K562 (cell line): ENCODE measurements around the gene APOC1. TPM values are rescaled to one million over a fixed set of nuclear protein-coding genes. Genes with fewer than 3 reads are reported as not detected.

ENCODE experiments used
- ATF3 ChIP-seq, 2 experiments: fragments of 450-650 bp in 1 of 2; sonication (generic) in 1 of 2; formaldehyde crosslinking in 1 of 2; IDR thresholded peaks in 1 of 2; conservative IDR thresholded peaks in 1 of 2; 2 replicates each; pipeline versions ENCODE4 v1.6.1 to v1.8.1; 2016 to 2023; ENCODE audit warnings: mild to moderate bottlenecking in 2 of 2, moderate library complexity in 2 of 2, inconsistent platforms in 1 of 2, missing genetic modification reagents in 1 of 2
- BCOR ChIP-seq: fragments of 450-650 bp; IDR thresholded peaks from 2 replicates; pipeline ENCODE4 v1.6.1; 2016
- KLF13 ChIP-seq: fragments of 450-650 bp; IDR thresholded peaks from 2 replicates; pipeline ENCODE4 v1.6.1; 2016; ENCODE audit warnings: missing genetic modification characterization, low read depth, mild to moderate bottlenecking, missing compliant biosample characterization, moderate library complexity, borderline replicate concordance
- POLR2AphosphoS5 ChIP-seq: IDR thresholded peaks from 2 replicates; pipeline ENCODE4 v1.6.1; 2011; ENCODE audit warnings: mild to moderate bottlenecking, low read depth, low read length, moderate library complexity; ENCODE audit not compliant: control insufficient read depth, insufficient read depth
- RAD51 ChIP-seq: fragments of 450-650 bp; IDR thresholded peaks from 2 replicates; pipeline ENCODE4 v1.7.1; 2016; ENCODE audit warnings: low read depth, mild to moderate bottlenecking, borderline replicate concordance
- TAF15 ChIP-seq: fragments of 200-400 bp; formaldehyde crosslinking; IDR thresholded peaks from 2 replicates; pipeline ENCODE4 v1.6.1; 2017; ENCODE audit warnings: mild to moderate bottlenecking, low read depth, low read length, moderate library complexity
- TEAD4 ChIP-seq, 2 experiments: sonication (generic) in 1 of 2; formaldehyde crosslinking in 1 of 2; IDR thresholded peaks; 2 replicates each; pipeline versions ENCODE4 v1.6.1 to v1.8.0; 2012 to 2022; ENCODE audit warnings: borderline replicate concordance in 1 of 2, inconsistent platforms in 1 of 2, low read length in 1 of 2, mild to moderate bottlenecking in 1 of 2, missing genetic modification reagents in 1 of 2
- ZNF217 ChIP-seq: sonication (generic); formaldehyde crosslinking; IDR thresholded peaks from 2 replicates; pipeline ENCODE4 v1.8.0; 2022; ENCODE audit warnings: mild to moderate bottlenecking, missing genetic modification reagents
- ZNF79 ChIP-seq: fragments of 250-450 bp; sonication (Bioruptor Pico); IDR thresholded peaks from 2 replicates; pipeline ENCODE4 v1.4.0; 2020; ENCODE audit warnings: low read depth, mild to moderate bottlenecking, moderate library complexity
- polyA plus RNA-seq, 8 experiments: library from polyadenylated mRNA; depleted of rRNA in 4 of 8; stranded (reverse) in 5 of 8; unstranded in 3 of 8; fragments of >200 nt; fragmentation: Nextera tagmentation in 2 of 8; fragmentation: Illumina TruSeq in 1 of 8; extraction: Ambion mirVana in 2 of 8; extraction: Trizol in 1 of 8; gene quantifications; 2 replicates each; pipeline versions ENCODE4 v1.2.1 to v1.2.3, GENCODE V29; 2011 to 2014; ENCODE audit warnings: inconsistent platforms in 1 of 8, missing spikeins in 1 of 8
- total RNA-seq, 7 experiments: library from RNA; depleted of rRNA in 6 of 7; stranded (reverse); fragments of >200 nt in 6 of 7; fragmentation: Illumina TruSeq in 2 of 7; extraction: Trizol in 2 of 7; gene quantifications; 2 replicates each; pipeline versions ENCODE4 v1.2.1 to v1.2.3, GENCODE V29; 2011 to 2021; ENCODE audit warnings: low replicate concordance in 1 of 7
- TF ChIP-seq, protein P1 (sequence below): IDR thresholded peaks from 2 replicates; pipeline ENCODE4 v1.6.1; 2014; ENCODE audit warnings: antibody characterized with exemption
- TF ChIP-seq, protein P2 (sequence below), 2 experiments: fragments of 450-650 bp; formaldehyde crosslinking in 1 of 2; IDR thresholded peaks; 2 replicates each; pipeline versions ENCODE4 v1.4.0 to v1.6.1; 2014 to 2020; ENCODE audit warnings: mild to moderate bottlenecking in 2 of 2, borderline replicate concordance in 1 of 2, low read depth in 1 of 2

Gene APOC1
- total and polyA plus RNA-seq, 9 of the 15 experiments (the other 6 are each of a cell fraction or from before 2014, with no cell fraction given), result 115 to 408 (median 220) TPM

DNA sequence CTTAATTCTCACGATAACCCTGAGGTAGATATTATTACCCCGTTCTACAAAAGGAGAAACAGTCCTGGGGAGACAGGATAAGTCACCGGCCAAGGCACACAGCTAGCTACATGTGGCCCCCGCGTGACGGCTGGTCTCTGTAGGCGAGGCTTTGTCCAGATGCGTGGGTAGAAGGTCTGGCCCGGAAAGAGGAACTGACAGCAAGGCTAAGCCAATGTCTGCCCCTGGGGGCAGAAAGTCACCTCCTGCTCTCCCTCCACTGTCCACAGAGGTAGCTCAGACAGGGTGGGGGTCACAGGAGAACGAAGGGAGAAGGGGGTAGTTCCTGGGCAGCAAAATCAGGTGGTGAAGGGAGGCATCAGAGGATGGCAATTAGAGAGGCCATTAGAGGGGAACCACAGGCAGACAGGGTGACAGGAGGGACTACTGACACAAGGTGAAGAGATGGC is 29.4 kb downstream of the APOC1 start (continued):
- TF ChIP-seq TAF15, result no peak
- no peak for TF ChIP-seq ZNF217 (CRISPR knock-in tag)
- TF ChIP-seq ZNF79 (CRISPR knock-in tag), result no peak
- TF ChIP-seq BCOR, result no peak
- TF ChIP-seq, protein P1, sequence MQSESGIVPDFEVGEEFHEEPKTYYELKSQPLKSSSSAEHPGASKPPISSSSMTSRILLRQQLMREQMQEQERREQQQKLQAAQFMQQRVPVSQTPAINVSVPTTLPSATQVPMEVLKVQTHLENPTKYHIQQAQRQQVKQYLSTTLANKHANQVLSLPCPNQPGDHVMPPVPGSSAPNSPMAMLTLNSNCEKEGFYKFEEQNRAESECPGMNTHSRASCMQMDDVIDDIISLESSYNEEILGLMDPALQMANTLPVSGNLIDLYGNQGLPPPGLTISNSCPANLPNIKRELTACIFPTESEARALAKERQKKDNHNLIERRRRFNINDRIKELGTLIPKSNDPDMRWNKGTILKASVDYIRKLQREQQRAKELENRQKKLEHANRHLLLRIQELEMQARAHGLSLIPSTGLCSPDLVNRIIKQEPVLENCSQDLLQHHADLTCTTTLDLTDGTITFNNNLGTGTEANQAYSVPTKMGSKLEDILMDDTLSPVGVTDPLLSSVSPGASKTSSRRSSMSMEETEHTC, result peak; percentile 84; the same call in 1 of the 2 replicates
- peak; percentile 61 for TF ChIP-seq TEAD4 (IDR thresholded peaks at IDR 0.05; ENCODE audit: low read length)
- TF ChIP-seq TEAD4 (CRISPR knock-in tag; IDR thresholded peaks at IDR 0.05; ENCODE audit: borderline replicate concordance), result peak; percentile 8; the same call in 1 of the 2 replicates
- TF ChIP-seq KLF13 (tag), result no peak
- 0 out of 2 replicates have a peak, but pooled peaks have one; percentile 33 for TF ChIP-seq POLR2AphosphoS5
- TF ChIP-seq ATF3 (IDR thresholded peaks at IDR 0.05), result no peak
- no peak for TF ChIP-seq ATF3 (CRISPR knock-in tag; conservative IDR thresholded peaks at IDR 0.05)
- TF ChIP-seq, protein P2, sequence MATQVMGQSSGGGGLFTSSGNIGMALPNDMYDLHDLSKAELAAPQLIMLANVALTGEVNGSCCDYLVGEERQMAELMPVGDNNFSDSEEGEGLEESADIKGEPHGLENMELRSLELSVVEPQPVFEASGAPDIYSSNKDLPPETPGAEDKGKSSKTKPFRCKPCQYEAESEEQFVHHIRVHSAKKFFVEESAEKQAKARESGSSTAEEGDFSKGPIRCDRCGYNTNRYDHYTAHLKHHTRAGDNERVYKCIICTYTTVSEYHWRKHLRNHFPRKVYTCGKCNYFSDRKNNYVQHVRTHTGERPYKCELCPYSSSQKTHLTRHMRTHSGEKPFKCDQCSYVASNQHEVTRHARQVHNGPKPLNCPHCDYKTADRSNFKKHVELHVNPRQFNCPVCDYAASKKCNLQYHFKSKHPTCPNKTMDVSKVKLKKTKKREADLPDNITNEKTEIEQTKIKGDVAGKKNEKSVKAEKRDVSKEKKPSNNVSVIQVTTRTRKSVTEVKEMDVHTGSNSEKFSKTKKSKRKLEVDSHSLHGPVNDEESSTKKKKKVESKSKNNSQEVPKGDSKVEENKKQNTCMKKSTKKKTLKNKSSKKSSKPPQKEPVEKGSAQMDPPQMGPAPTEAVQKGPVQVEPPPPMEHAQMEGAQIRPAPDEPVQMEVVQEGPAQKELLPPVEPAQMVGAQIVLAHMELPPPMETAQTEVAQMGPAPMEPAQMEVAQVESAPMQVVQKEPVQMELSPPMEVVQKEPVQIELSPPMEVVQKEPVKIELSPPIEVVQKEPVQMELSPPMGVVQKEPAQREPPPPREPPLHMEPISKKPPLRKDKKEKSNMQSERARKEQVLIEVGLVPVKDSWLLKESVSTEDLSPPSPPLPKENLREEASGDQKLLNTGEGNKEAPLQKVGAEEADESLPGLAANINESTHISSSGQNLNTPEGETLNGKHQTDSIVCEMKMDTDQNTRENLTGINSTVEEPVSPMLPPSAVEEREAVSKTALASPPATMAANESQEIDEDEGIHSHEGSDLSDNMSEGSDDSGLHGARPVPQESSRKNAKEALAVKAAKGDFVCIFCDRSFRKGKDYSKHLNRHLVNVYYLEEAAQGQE (IDR thresholded peaks at IDR 0.05; ENCODE audit: borderline replicate concordance), result peak; percentile 26; the same call in 1 of the 2 replicates
- TF ChIP-seq, protein P2 (CRISPR knock-in tag; IDR thresholded peaks at IDR 0.05; ENCODE audit: low read depth), result no peak
- TF ChIP-seq RAD51, result peak; percentile 39; the same call in 1 of the 2 replicates
